ENCODE data around the gene CADM1. TPM values are rescaled to one million over a fixed set of nuclear protein-coding genes. Genes with fewer than 3 reads are reported as not detected.

Gene CADM1
- total and polyA plus RNA-seq, 4 donors = 31.7 to 243 (median 77.9) TPM

GRCh38 chr11:115266066-115266639 lies 238.1 kb downstream of the CADM1 start:
- TF ChIP-seq CTCF (IDR thresholded peaks at IDR 0.05; ENCODE audit: control extremely low read depth, extremely low read depth) = no peak
- Histone ChIP-seq H3K9me3 (ENCODE audit: control insufficient read depth in 4 of 4, insufficient read depth in 3 of 4, low read length in 3 of 4) (no peaks in the 10 kb centered on the region), H3K27ac (ENCODE audit: low read depth in 1 of 2, low read length in 1 of 2) (no peak overlapping the region), H3K36me3 (ENCODE audit: control insufficient read depth in 4 of 4, insufficient read depth in 4 of 4, low read length in 4 of 4) (no peaks in the 10 kb centered on the region), H3K4me1 (ENCODE audit: control insufficient read depth in 5 of 5, insufficient read depth in 5 of 5, low read length in 5 of 5) (peaks cover 0 to 9% (median 2%) of the 10 kb centered on the region in 5 donors), H3K27me3 (ENCODE audit: control insufficient read depth in 3 of 3, insufficient read depth in 3 of 3, low read length in 2 of 3) (no peaks in the 10 kb centered on the region), H3K4me3 (no peak overlapping the region), H3K9ac (ENCODE audit: insufficient read depth in 1 of 2, low read length in 2 of 2) (no peak overlapping the region)
- WGBS, 2 donors = 91 to 95% methylated on average over 5 of the region's 5 CpGs
- no peak for DNase-seq
- ATAC-seq (ENCODE audit: insufficient read depth, low FRiP score) = no peak

- Histone ChIP-seq H3K27me3 (ENCODE audit: control insufficient read depth in 3 of 3, insufficient read depth in 3 of 3, low read length in 2 of 3) (no peaks in the 10 kb centered on the region), H3K9me3 (ENCODE audit: control insufficient read depth in 4 of 4, insufficient read depth in 3 of 4, low read length in 3 of 4) (no peaks in the 10 kb centered on the region), H3K9ac (ENCODE audit: insufficient read depth in 1 of 2, low read length in 2 of 2) (no peak overlapping the region), H3K4me3 (no peak overlapping the region), H3K27ac (ENCODE audit: low read depth in 1 of 2, low read length in 1 of 2) (no peak overlapping the region), H3K36me3 (ENCODE audit: control insufficient read depth in 4 of 4, insufficient read depth in 4 of 4, low read length in 4 of 4) (no peaks in the 10 kb centered on the region), H3K4me1 (ENCODE audit: control insufficient read depth in 5 of 5, insufficient read depth in 5 of 5, low read length in 5 of 5) (peaks cover 0 to 6% (median 2%) of the 10 kb centered on the region in 5 donors)
- ATAC-seq (ENCODE audit: insufficient read depth, low FRiP score) = no peak
- no peak for DNase-seq
- WGBS, 2 donors = 61 to 75% methylated on average over 5 of the region's 5 CpGs
- TF ChIP-seq CTCF (IDR thresholded peaks at IDR 0.05; ENCODE audit: control extremely low read depth, extremely low read depth) = no peak
Measured at GRCh38 chr11:115263799-115264656, 240.2 kb downstream of the CADM1 start.

- no peaks in the 10 kb centered on the region for H3K9me3 ChIP-seq (ENCODE audit: control insufficient read depth in 4 of 4, insufficient read depth in 3 of 4, low read length in 3 of 4)
- H3K27ac ChIP-seq (ENCODE audit: low read depth in 1 of 2, low read length in 1 of 2) = no peak overlapping the region
- no peaks in the 10 kb centered on the region for H3K27me3 ChIP-seq (ENCODE audit: control insufficient read depth in 3 of 3, insufficient read depth in 3 of 3, low read length in 2 of 3)
- DNase-seq = no peak
- ATAC-seq (ENCODE audit: insufficient read depth, low FRiP score) = no peak
- no peak overlapping the region for H3K9ac ChIP-seq (ENCODE audit: insufficient read depth in 1 of 2, low read length in 2 of 2)
- H3K4me1 ChIP-seq (ENCODE audit: control insufficient read depth in 5 of 5, insufficient read depth in 5 of 5, low read length in 5 of 5) = peaks cover 0 to 14% (median 1%) of the 10 kb centered on the region in 5 donors
- TF ChIP-seq CTCF (IDR thresholded peaks at IDR 0.05; ENCODE audit: control extremely low read depth, extremely low read depth) = no peak
- no peak overlapping the region for H3K4me3 ChIP-seq
- WGBS, 2 donors = 91 to 96% methylated on average over 5 of the region's 5 CpGs
- H3K36me3 ChIP-seq (ENCODE audit: control insufficient read depth in 4 of 4, insufficient read depth in 4 of 4, low read length in 4 of 4) = no peaks in the 10 kb centered on the region
Measured at GRCh38 chr11:115258216-115258615, 246.0 kb downstream of the CADM1 start.
